Activated CD4-positive, alpha-beta T cell treated with anti-CD3 and anti-CD28 coated beads for 24 hours (primary cell): ENCODE results near the gene ATG9A.

Experiments
- DNase-seq, 2 donors: peaks; one replicate each; pipeline ENCODE4 v3.0.0-alpha.2; 2020; ENCODE audit warnings: low read depth in 2 of 2

ATG9A gene

GRCh38 chr2:219252900-219253752 is 23.7 kb upstream of the ATG9A start, which contains the start of gene TUBA4B:
TUBA4B (plus strand) TSS chr2:219253243; CDS start chr2:219253408, 165 bp downstream.
- peak in 1 of 2 donors; percentile 43 for DNase-seq

DNA sequence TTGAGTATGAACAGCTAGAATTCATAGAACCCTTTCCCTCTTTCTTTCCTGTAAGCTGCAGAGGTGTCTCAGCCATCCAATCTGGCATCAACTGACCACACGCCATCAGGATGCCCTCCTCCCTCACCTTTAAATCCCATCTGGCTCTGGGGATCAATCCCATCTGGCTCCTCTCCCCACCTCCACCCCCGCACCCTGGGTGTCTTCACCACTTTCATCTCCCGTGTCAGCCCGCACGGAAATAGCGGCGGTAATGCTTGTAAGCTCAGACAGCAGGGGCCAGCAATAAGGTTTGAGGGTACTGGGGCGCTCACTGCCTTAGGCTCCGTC is 23.1 kb upstream of the ATG9A start:
- DNase-seq = no peak

- no peak for DNase-seq
Measured at GRCh38 chr2:219252084-219252483, 22.6 kb upstream of the ATG9A start.

DNA sequence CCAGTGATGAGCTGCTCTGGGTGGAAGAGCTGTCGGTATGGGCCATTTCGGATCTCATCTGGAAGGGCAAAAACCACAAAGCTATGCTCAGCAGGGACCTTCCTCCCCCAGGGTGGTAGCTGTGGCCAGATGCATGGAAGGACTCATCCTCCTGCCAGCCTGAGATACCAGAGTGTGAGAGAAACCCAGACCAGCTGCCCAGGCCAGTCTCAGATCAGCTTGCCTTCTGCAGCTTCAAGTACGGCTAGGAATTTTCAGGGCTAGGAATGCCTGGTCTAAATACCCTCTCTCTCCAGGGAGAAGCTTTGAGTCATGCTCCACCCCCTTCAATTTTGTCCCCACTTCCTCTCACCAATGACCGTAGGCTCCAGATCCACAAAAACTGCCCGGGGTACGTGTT is 22.2 kb upstream of the ATG9A start:
- DNase-seq = no peak

DNA sequence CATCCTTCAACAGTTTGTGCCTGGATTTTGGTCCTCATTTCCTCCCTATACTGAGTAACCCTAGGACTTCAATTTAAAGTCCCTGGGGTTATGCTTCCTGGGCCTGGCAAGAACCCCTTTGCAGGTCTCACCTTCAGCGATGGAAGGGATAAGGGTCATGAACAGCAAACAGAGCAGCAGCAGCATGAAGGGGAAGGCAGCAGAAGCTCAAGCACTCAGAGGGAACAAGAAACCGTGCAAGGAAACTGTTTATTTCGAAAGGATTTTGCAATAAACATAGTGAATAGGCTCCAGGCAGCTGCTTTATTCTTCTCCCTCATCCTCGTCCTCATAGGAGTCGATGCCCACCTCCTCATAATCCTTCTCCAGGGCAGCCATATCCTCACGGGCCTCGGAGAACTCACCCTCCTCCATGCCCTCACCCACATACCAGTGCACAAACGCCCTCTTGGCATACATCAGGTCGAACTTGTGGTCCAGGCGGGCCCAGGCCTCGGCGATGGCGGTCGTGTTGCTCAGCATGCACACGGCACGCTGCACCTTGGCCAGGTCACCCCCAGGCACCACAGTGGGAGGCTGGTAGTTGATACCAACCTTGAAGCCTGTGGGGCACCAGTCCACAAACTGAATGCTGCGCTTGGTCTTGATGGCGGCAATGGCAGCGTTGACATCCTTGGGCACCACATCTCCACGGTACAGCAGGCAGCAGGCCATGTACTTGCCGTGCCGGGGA is 20.8 kb upstream of the ATG9A start:
- DNase-seq = no peak

GRCh38 chr2:219249203-219249980 is 20.0 kb upstream of the ATG9A start:
- peak in 1 of 2 donors; percentile 25 for DNase-seq

DNA sequence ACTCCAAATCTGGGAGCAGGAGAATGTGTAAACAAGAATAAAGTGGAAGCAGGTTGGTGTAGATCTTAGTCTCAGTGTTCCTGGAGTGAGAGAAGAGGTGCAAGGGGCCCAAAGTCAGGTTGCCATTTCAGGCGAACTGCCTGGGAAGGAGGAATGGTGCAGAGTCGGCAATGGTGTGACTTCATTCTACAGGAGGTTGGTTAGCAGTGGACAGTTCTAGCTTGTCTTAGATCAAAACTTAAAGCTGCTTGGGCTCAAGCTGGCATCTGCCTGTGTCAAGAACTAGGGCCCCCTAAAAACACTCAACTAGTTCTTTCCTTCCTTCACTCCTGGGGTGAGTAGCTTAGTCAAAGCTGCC is 19.4 kb upstream of the ATG9A start:
- DNase-seq = no peak

- peak in 1 of 2 donors; percentile 33 for DNase-seq
Measured at GRCh38 chr2:219247678-219248642, 18.5 kb upstream of the ATG9A start.

DNA sequence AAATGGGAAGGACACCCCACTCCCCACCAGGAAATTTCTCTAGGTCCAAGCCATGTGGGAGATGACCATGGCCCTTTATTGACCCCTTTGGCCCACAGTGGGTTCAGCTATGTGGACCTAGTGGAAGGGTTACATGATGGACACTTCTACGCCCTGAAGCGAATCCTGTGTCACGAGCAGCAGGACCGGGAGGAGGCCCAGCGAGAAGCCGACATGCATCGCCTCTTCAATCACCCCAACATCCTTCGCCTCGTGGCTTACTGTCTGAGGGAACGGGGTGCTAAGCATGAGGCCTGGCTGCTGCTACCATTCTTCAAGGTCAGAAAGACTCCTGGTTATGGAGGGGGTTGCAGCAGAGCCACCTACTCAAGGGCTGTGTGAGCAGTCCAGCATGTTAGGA is 17.1 kb upstream of the ATG9A start:
- no peak for DNase-seq

- no peak for DNase-seq
Measured at GRCh38 chr2:219245899-219246230, 16.4 kb upstream of the ATG9A start.

DNA sequence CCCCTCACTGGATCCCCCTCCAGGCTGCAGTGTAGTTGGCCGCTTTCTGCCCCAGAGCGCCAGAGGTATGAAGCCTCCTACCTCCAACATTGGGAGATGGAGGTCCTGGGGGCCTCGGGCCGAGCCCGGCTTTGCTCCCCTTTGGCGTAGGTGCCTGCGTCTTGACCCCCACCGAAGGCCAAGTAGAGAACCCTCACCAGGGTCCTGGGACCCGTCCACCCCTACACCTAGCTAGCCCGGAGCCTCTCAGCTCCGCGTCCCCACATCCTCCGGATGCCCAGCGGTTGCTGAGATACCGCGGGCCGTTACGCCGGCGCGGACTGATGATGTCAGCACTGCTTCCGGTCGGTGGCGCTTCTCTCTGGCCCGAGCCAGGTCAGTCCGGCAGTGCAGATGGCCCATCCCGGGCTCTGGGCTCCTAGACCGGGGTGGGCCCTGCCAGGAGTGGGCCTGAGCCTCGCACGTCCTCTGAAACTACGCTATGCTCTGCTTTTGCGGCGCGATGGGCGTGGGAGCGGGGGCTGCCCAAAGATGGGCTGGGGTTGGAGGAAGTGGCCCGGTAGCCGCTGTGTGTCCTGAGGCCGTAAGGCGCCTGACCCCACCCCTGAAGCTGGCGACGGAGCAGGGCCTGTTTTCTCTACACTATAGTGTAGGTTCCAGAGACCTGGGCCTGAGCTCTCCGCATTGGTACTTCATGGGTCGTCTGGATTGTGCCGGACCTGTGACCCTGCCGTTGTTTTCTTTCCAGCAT is 15.9 kb upstream of the ATG9A start, which contains the start of the genes GLB1L and STK16:
Gene GLB1L, minus strand, starts transcription at position 297 of the 751 bp plus-strand sequence. CDS start 1,871 bp downstream, outside the sequence.
Gene STK16, plus strand, starts transcription at position 332 of the 751 bp plus-strand sequence. CDS start 521 bp downstream, outside the sequence.
- peak; percentile 77 to 87 for DNase-seq

DNA sequence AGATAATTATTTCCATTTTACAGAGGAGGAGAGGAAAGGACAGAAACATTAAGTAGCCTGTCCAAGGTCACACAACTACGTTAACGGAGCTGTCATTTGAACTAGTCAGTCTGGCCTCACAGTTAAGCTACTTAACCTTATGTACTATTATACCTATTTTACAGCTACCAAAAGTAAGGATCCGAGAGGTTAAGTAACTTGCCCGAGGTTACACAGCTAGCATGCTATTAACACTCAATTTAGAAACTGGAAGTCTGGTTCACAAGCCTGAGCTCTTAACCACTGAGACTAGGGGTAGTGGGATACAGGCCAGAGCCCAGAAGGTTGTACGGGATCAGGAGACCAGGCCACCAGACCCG is 15.3 kb upstream of the ATG9A start:
- DNase-seq = no peak

GRCh38 chr2:219243291-219243761 is 13.9 kb upstream of the ATG9A start:
- DNase-seq = no peak

- no peak for DNase-seq
Measured at GRCh38 chr2:219234331-219234730, 4.9 kb upstream of the ATG9A start.

GRCh38 chr2:219230059-219230540 is 664 bp upstream of the ATG9A start:
- peak in 1 of 2 donors; percentile 54 for DNase-seq

GRCh38 chr2:219228911-219229304 is 528 bp downstream of the ATG9A start:
- no peak for DNase-seq

GRCh38 chr2:219228041-219228910 is 1.2 kb downstream of the ATG9A start:
- DNase-seq = no peak

GRCh38 chr2:219225350-219225749 is 4.1 kb downstream of the ATG9A start:
- DNase-seq = no peak
